ENCODE data around the gene SCML1.

Gene SCML1

GRCh38 chrX:17713288-17713687 is 24.0 kb upstream of the SCML1 start:
- ChIA-PET POLR2A (no interaction called here), CTCF (no interaction called here)
- no peak for TF ChIP-seq CTCF (IDR thresholded peaks at IDR 0.05; ENCODE audit: insufficient read depth, low read length, missing control alignments)
- no peak overlapping the region for H3K4me3 ChIP-seq (ENCODE audit: low read depth, low read length)
- no peak for DNase-seq (ENCODE audit: low read depth, low spot score)

- ChIA-PET POLR2A (no interaction called here), CTCF (no interaction called here)
- no peak for DNase-seq (ENCODE audit: low read depth, low spot score)
- no peak overlapping the region for H3K4me3 ChIP-seq (ENCODE audit: low read depth, low read length)
- TF ChIP-seq CTCF (IDR thresholded peaks at IDR 0.05; ENCODE audit: insufficient read depth, low read length, missing control alignments), result no peak
These were observed 18.6 kb upstream of the SCML1 start for GRCh38 chrX:17718649-17719165.

GRCh38 chrX:17719711-17720110 is 17.6 kb upstream of the SCML1 start:
- no peak for DNase-seq (ENCODE audit: low read depth, low spot score)
- ChIA-PET CTCF (no interaction called here), POLR2A (no interaction called here)
- no peak overlapping the region for H3K4me3 ChIP-seq (ENCODE audit: low read depth, low read length)
- no peak for TF ChIP-seq CTCF (IDR thresholded peaks at IDR 0.05; ENCODE audit: insufficient read depth, low read length, missing control alignments)

- no peak for TF ChIP-seq CTCF (IDR thresholded peaks at IDR 0.05; ENCODE audit: insufficient read depth, low read length, missing control alignments)
- ChIA-PET POLR2A (no interaction called here), CTCF (no interaction called here)
- no peak overlapping the region for H3K4me3 ChIP-seq (ENCODE audit: low read depth, low read length)
- no peak for DNase-seq (ENCODE audit: low read depth, low spot score)
These were observed 15.6 kb upstream of the SCML1 start for GRCh38 chrX:17721715-17722114.

- ChIA-PET POLR2A (no interaction called here), CTCF (interaction anchor here (0.6 kb wide), 1 partner anchor 36 kb away, joined by 3 read pairs; no protein-coding TSS in a partner anchor)
- no peak overlapping the region for H3K4me3 ChIP-seq (ENCODE audit: low read depth, low read length)
- no peak for TF ChIP-seq CTCF (IDR thresholded peaks at IDR 0.05; ENCODE audit: insufficient read depth, low read length, missing control alignments)
- DNase-seq (ENCODE audit: low read depth, low spot score), result no peak
These were observed 12.1 kb upstream of the SCML1 start for GRCh38 chrX:17725181-17725580.

GRCh38 chrX:17732138-17732783 is 5.0 kb upstream of the SCML1 start:
- ChIA-PET CTCF (no interaction called here), POLR2A (no interaction called here)
- peak; percentile 34 for DNase-seq (ENCODE audit: low read depth, low spot score)
- no peak for TF ChIP-seq CTCF (IDR thresholded peaks at IDR 0.05; ENCODE audit: insufficient read depth, low read length, missing control alignments)
- no peak overlapping the region for H3K4me3 ChIP-seq (ENCODE audit: low read depth, low read length)
